CD4-positive, alpha-beta T cell treated with Interleukin-12 subunit alpha and Interleukin-12 subunit beta, for 1 hour (primary cell): ENCODE data around the gene SKIL.
A peak's percentile ranks its signal among the peaks of the same experiment; 100 is the strongest.

Source experiments
- DNase-seq: peaks from one replicate; pipeline ENCODE4 v3.0.0-alpha.2; 2020

SKIL gene

DNA sequence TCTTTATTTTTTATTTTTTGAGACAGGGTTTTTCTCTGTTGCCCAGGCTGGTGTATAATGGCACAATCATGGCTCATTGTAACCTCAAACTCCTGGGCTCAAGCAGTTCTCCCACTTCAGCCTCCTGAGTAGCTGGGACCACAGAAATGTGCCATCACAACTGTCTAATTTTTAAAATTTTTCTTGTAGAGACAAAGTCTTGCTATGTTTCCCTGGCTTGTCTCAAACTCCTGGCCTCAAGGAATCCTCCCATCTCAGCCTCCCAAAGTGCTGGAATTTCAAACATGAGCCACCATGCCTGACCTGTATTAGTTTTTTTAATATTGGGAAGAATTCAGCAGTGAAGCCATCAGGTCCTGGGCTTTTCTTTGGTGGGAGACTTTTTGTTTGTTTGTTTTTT lies 47.6 kb downstream of the SKIL start:
- no peak for DNase-seq

- DNase-seq: no peak
Observed at GRCh38 chr3:170410428-170411029, 53.0 kb downstream of the SKIL start.

DNA sequence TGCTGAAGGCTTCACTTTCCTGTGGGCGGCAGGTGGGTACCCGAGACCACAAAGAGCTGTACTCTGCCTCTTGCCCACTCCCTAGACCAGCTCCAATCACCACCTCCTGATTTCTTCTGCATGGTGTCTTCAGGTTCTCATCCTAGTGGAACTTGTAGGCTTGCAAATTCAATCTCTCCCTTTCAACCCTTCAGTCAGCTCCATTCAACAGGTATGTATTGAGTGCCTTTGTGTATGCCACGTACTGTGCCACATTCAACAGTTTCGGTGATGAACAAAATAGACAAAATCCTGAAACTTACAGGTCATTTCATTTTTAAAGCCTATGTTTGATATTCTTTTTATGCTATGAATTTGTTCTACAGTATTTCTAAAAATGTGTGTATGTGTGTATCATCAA lies 55.8 kb downstream of the SKIL start:
- DNase-seq: no peak

- DNase-seq: peak; percentile 55
Observed at GRCh38 chr3:170414202-170414663, 56.7 kb downstream of the SKIL start.

DNA sequence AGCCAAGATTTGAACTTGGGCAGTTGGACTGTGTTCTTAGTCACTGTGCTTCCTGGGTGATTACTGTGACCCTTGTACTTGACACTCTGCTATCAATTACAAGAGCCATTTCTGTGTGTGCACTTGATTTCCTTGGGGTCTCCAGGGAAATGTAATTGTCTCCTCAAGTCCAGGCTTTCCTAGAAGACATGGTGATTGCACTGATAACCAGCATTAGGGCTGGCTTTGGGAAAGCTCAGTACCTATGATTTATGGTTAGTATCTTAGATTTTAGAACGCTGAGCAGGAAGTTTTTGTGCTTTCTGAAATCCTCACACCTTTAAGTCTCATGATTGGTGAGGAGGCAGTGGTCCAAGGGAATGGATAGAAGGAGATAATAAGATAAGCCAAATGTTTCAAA lies 59.6 kb downstream of the SKIL start:
- DNase-seq: no peak

GRCh38 chr3:170418422-170419398 lies 61.2 kb downstream of the SKIL start, which contains the start of gene CLDN11:
Gene CLDN11 (plus strand): TSS chr3:170418868. CDS start chr3:170419067, 199 bp downstream.
- no peak for DNase-seq

DNA sequence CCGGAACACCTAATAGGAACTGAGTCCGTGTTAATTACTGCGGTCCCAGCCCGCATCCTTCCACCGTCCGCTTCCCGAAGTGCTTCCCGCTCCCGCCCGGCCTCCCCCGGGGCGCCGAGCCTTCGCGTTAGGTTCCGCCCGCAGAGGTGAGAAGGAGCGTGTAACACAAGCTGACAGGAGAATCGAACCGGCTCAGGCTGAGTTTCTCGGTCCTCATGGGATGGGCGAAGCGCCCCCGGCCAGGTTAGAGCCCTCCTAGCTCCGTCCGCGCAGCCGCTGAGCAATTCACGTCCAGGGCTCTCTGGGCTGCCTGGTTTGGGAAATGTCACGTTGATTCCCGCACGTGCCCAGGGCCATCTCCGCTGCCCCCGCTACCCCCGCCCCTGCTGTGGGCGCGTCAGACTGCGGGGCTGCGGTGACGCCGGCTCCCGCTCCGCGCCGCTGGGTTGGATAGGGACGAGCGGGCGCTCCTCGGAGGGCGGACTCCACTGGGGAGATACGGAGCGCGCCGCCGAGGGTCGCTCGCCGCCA lies 62.1 kb downstream of the SKIL start:
- DNase-seq: no peak

GRCh38 chr3:170420307-170420821 lies 62.8 kb downstream of the SKIL start:
- DNase-seq: no peak

- DNase-seq: no peak
Observed at GRCh38 chr3:170421111-170421641, 63.7 kb downstream of the SKIL start.

GRCh38 chr3:170421758-170422157 lies 64.2 kb downstream of the SKIL start:
- no peak for DNase-seq

GRCh38 chr3:170423001-170423615 lies 65.6 kb downstream of the SKIL start:
- no peak for DNase-seq

GRCh38 chr3:170424879-170425278 lies 67.4 kb downstream of the SKIL start:
- no peak for DNase-seq

- no peak for DNase-seq
Observed at GRCh38 chr3:170425491-170426239, 68.2 kb downstream of the SKIL start.

- DNase-seq: no peak
Observed at GRCh38 chr3:170426240-170426797, 68.8 kb downstream of the SKIL start.

GRCh38 chr3:170428095-170428494 lies 70.6 kb downstream of the SKIL start:
- DNase-seq: no peak

DNA sequence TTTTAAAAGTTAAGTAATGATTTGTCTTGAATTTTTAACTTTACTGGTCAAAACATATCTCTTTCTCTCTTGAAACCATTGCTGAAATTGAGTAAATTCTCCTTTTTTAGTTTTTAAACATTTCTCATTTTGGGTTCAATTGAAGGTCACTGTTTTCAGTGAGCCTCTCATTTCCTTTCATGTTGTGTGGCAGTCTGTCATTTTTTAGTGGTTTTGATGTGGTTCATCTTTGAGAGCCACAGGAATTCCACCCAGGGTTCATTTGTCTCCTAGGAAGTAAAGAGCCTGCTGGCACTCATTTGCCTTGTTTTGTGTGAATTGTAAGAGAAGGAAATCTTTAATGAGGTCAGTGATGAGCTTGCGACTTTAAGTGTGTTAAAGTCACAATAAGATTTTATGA lies 71.5 kb downstream of the SKIL start:
- no peak for DNase-seq

DNA sequence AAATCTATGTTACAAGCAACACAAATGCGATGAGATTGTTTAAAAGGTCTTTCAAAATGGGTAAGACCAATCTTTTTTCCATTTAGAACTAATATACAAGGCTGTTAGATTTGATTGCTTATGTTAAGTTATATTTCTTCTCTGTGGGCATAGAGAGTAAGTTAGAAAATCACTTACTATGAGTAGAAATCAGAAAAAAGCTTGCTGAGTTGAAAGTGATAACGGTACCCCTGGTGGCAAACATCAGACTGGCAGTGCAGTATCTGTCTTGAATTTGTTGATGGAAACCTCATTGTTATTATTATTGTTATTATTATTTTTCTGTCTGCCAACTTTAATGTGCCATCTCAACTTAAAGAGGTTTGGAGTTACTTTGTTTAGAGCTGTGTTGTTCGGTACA lies 73.5 kb downstream of the SKIL start:
- DNase-seq: no peak

DNA sequence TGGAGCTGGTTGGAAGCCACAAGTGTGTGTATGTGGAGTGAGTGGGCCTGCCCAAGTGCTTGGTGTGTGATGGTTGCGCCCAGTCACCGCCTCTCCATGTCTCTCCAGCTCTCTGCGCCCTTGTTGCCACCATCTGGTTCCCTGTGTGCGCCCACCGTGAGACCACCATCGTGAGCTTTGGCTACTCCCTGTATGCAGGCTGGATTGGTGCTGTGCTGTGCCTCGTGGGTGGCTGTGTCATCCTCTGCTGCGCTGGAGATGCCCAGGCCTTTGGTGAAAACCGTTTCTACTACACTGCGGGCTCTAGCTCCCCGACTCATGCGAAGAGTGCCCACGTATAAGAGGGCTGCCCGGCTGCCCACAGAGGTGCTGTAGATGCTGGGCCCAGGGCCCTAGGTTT lies 74.9 kb downstream of the SKIL start:
- DNase-seq: no peak

GRCh38 chr3:170436697-170437096 lies 79.2 kb downstream of the SKIL start:
- DNase-seq: no peak

DNA sequence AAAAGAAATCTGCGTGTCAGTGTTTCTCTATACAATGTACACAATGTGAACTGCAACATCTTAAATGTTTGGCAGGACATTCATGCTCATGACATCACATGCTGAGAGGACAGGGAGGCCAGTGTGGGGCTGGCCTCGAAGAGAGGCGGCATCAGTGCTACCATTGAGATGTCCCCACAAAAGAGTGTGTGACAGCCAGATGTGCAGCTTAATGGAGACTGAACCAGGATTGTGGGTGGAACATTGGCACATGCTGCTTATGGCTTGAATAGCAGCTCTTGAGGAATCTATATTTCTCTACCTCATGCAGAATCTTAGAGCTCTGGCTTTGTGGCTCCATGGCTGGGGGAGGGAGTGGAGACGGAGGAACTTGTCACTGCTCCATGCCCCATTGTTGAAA lies 79.7 kb downstream of the SKIL start:
- no peak for DNase-seq

GRCh38 chr3:170437696-170438407 lies 80.3 kb downstream of the SKIL start:
- no peak for DNase-seq
